ENCODE results near the gene ABCE1. TPM values are rescaled to one million over a fixed set of nuclear protein-coding genes. Genes with fewer than 3 reads are reported as not detected.

Gene ABCE1
- total and polyA plus RNA-seq, 11 donors, result 12.7 to 48.9 (median 40.1) TPM

DNA sequence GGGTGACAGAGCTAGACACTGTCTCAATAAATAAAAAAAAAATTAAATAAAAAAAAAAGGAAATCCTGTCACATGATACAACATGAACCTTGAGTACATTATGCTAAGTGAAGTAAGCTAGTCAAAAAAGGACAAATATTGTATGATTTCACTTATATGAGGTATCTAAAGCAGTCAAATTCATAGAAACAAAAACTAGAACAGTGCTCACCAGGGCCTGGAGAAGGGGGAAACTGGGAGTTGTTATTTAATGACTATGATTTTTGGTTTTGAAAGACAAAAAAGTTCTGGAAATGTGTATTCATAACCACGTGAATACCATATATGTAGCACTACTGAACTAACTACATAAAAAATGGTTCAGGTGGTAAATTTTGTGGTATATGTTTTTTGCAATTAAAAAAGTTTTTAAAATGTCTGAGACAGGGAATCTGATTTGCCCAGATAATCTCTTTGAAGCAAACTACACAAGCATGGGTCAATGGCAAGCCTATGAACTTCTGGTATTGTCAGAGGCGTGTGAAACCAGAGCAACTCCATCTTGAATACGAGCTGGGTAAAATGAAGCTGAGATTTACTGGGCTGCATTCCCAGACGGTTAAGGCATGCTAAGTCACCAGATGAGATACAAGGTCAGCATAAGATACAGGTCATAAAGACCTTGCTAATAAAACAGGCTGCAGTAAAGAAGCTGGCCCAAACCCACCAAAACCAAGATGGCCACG lies 42.4 kb upstream of the ABCE1 start:
- no peak for TF ChIP-seq POLR2A (IDR thresholded peaks at IDR 0.05)
- TF ChIP-seq, protein P1, sequence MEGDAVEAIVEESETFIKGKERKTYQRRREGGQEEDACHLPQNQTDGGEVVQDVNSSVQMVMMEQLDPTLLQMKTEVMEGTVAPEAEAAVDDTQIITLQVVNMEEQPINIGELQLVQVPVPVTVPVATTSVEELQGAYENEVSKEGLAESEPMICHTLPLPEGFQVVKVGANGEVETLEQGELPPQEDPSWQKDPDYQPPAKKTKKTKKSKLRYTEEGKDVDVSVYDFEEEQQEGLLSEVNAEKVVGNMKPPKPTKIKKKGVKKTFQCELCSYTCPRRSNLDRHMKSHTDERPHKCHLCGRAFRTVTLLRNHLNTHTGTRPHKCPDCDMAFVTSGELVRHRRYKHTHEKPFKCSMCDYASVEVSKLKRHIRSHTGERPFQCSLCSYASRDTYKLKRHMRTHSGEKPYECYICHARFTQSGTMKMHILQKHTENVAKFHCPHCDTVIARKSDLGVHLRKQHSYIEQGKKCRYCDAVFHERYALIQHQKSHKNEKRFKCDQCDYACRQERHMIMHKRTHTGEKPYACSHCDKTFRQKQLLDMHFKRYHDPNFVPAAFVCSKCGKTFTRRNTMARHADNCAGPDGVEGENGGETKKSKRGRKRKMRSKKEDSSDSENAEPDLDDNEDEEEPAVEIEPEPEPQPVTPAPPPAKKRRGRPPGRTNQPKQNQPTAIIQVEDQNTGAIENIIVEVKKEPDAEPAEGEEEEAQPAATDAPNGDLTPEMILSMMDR (IDR thresholded peaks at IDR 0.05), result no peak
- intact Hi-C loops (cut with DNase I), result no loop called here
- Histone ChIP-seq H3K36me3 (peaks cover 0 to 6% (median 0%) of the 10 kb centered on the region in 9 donors), H3K9me3 (no peaks in the 10 kb centered on the region), H3K4me1 (peaks cover 0 to 4% (median 0%) of the 10 kb centered on the region in 12 donors), H3K27me3 (no peaks in the 10 kb centered on the region), H3K4me3 (no peak overlapping the region), H3K27ac (no peak overlapping the region)
- WGBS, 4 donors, result 86 to 89% (median 89%) methylated on average over 5 of the region's 5 CpGs
- no peak for DNase-seq
- ATAC-seq, result no peak

DNA sequence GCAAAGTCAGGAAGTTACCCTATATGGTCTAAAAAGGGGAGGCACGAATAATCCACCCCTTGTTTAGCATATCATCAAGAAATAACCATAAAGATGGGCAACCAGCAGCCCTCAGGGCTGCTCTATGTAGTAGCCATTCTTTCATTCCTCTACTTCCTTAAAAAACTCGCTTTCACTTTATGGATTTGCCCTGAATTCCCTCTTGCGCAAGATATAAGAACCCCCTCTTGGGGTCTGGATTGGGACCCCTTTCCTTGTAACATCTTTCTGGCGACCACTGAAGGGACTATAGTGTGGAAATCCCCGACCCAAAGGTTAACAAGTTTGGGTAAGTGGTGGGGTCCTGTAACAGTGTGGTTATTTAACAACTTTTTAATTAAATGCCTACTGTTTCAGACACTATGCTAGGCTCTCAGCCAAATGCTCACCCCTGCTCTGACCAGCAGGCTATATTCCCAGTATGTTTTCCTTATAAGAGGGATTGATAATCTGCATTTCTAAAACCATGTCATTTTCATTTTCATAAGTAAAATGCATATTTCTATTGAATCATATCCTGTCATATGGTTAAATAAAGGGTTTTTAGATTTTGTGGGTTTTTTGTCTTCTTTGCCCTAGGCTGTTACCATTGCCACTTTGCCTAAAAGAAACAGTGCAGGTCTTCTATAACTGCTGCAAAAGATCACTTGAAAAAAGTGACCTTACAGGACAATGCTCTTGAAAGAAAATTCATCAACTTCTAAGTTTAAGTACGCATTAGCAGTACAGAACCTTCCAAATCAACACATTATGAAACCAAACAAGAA lies 41.6 kb upstream of the ABCE1 start:
- intact Hi-C loops (cut with DNase I), result no loop called here
- TF ChIP-seq POLR2A (IDR thresholded peaks at IDR 0.05), result no peak
- TF ChIP-seq, protein P1 (IDR thresholded peaks at IDR 0.05), result no peak
- Histone ChIP-seq H3K27me3 (no peaks in the 10 kb centered on the region), H3K27ac (no peak overlapping the region), H3K4me1 (peaks cover 0 to 4% (median 0%) of the 10 kb centered on the region in 12 donors), H3K36me3 (no peaks in the 10 kb centered on the region), H3K4me3 (no peak overlapping the region), H3K9me3 (no peaks in the 10 kb centered on the region)
- 93 to 96% (median 96%) methylated on average over 6 of the region's 6 CpGs for WGBS, 4 donors
- DNase-seq (no peak), ATAC-seq (no peak)

DNA sequence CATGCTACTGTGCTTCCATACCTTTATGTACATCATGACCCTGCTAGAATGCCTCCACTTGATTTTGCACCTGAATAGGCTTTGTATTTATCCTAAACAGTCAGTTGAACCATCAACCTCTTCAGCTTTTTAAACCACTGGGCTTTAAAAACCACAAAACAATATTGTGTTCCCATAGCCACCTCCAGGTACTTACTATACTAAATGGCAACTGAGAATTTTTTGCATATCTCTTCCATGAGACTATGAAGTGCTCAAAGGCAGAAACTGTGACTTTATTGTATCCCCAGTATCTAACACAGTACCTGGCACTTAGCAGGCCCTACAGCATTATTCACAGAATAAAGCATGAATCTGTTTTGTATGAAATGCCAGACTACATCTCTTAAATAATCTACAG lies 39.9 kb upstream of the ABCE1 start:
- no peak for TF ChIP-seq POLR2A (IDR thresholded peaks at IDR 0.05)
- TF ChIP-seq, protein P1 (IDR thresholded peaks at IDR 0.05), result no peak
- Histone ChIP-seq H3K9me3 (no peaks in the 10 kb centered on the region), H3K27me3 (no peaks in the 10 kb centered on the region), H3K4me1 (peaks cover 0 to 4% (median 0%) of the 10 kb centered on the region in 12 donors), H3K27ac (no peak overlapping the region), H3K4me3 (no peak overlapping the region), H3K36me3 (peaks cover 0 to 13% (median 0%) of the 10 kb centered on the region in 9 donors)
- DNase-seq (no peak), ATAC-seq (no peak)
- intact Hi-C loops (cut with DNase I), result no loop called here

DNA sequence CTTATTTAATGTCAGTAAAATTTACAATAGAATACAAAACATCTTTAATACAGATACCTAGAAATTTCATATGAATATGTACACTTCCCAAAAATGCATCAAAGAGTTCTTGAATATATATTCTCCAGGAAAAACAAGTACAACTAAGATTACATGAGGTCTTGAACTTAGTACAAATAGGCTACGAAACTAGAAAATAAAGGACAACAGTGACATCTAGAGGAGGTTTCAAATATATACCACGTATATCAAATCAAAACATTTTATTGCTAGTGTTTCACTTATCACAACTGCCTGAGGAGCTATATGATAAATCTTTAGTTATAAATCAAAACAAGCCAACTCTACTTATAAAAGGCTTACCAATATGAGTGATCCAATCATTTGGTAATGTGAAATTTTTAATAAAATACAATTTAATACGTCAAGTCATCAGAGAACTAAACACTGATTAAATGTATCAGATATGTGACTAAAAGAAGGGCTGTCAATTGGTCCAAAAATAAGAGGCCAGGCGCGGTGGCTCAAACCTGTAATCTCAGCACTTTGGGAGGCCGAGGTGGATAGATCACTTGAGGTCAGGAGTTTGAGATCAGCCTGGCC lies 36.7 kb upstream of the ABCE1 start:
- H3K27ac ChIP-seq, result no peak overlapping the region
- TF ChIP-seq, protein P1 (IDR thresholded peaks at IDR 0.05), result peak; percentile 34 to 66 (median 52)
- TF ChIP-seq POLR2A (IDR thresholded peaks at IDR 0.05), result no peak
- H3K27me3 ChIP-seq, result no peaks in the 10 kb centered on the region
- ATAC-seq (peak in 2 of 4 donors; percentile 49 to 59), DNase-seq (no peak)
- H3K9me3 ChIP-seq, result no peaks in the 10 kb centered on the region
- peaks cover 0 to 18% (median 0%) of the 10 kb centered on the region in 9 donors for H3K36me3 ChIP-seq
- H3K4me1 ChIP-seq, result peaks cover 0 to 8% (median 0%) of the 10 kb centered on the region in 12 donors
- no peak overlapping the region for H3K4me3 ChIP-seq
- intact Hi-C loops (cut with DNase I), result loop anchor here in 9 of 10 donors (2.0 to 10.0 kb wide), 5 partner anchors 274 to 889 kb away; no protein-coding TSS in a partner anchor
- 55 to 59% (median 57%) methylated on average over 6 of the region's 6 CpGs for WGBS, 4 donors

Data from heart left ventricle (tissue), 16 donors.